Activated B cell treated with CpG ODN at 0.5 μM for 24 hours (primary cell): ENCODE measurements around the gene NRK. TPM values are rescaled to one million over a fixed set of nuclear protein-coding genes. Genes with fewer than 3 reads are reported as not detected.

Source experiments
- ATAC-seq: fragments of 200-7000 bp; cut with Tn5 transposase; one replicate; pipeline ENCODE4 v1.10.0; 2021; ENCODE audit warnings: low read depth, mild to moderate bottlenecking, moderate library complexity
- CTCF ChIA-PET: fragments of 350-600 bp; sonication (Branson Sonifier 250); formaldehyde crosslinking; loops from one replicate; lab custom pipeline; 2021; ENCODE audit warnings: antibody characterized with exemption; lab: Charles Lee
- POLR2A ChIA-PET: fragments of 350-600 bp; sonication (Branson Sonifier 250); formaldehyde crosslinking; loops from one replicate; lab custom pipeline; 2021; ENCODE audit warnings: antibody characterized with exemption; lab: Charles Lee
- DNase-seq: peaks from one replicate; pipeline ENCODE4 v3.0.0; 2022
- H3K27ac Mint-ChIP-seq: one replicate; pipeline ENCODE4 v1.8.0; 2020; ENCODE audit warnings: mixed read lengths
- H3K27me3 Mint-ChIP-seq: one replicate; pipeline ENCODE4 v1.8.0; 2021; ENCODE audit warnings: mixed read lengths
- H3K36me3 Mint-ChIP-seq: one replicate; pipeline ENCODE4 v1.8.0; 2021; ENCODE audit warnings: low read depth, mixed read lengths
- H3K4me1 Mint-ChIP-seq: one replicate; pipeline ENCODE4 v1.8.0; 2021; ENCODE audit warnings: mixed read lengths
- H3K4me3 Mint-ChIP-seq: one replicate; pipeline ENCODE4 v1.8.0; 2020; ENCODE audit warnings: mild to moderate bottlenecking, mixed read lengths
- H3K9me3 Mint-ChIP-seq: one replicate; pipeline ENCODE4 v1.8.0; 2020; ENCODE audit warnings: mixed read lengths
- intact Hi-C: fragments of 100-400 bp; cut with micrococcal nuclease; formaldehyde crosslinking; loops from one replicate; pipeline ENCODE4 v1.15.1; 2024
- total RNA-seq: library from RNA; stranded (reverse); gene quantifications from 2 replicates; pipeline ENCODE4 v1.2.3, GENCODE V29; 2022
- TF ChIP-seq, protein P1 (sequence below): fragments of 200-600 bp; IDR thresholded peaks from one replicate; pipeline ENCODE4 v1.8.0; 2022; ENCODE audit warnings: antibody characterized with exemption, mild to moderate bottlenecking

The NRK gene
- total RNA-seq, 1 donor from 2014 or later, result not detected

- intact Hi-C loops, result no loop called here
- DNase-seq, result no peak
- Mint-ChIP-seq H3K4me1 (no peaks in the 10 kb centered on the region), H3K9me3 (no peaks in the 10 kb centered on the region), H3K36me3 (no peaks in the 10 kb centered on the region), H3K27ac (no peak overlapping the region), H3K27me3 (no peaks in the 10 kb centered on the region), H3K4me3 (no peak overlapping the region)
- TF ChIP-seq, protein P1, sequence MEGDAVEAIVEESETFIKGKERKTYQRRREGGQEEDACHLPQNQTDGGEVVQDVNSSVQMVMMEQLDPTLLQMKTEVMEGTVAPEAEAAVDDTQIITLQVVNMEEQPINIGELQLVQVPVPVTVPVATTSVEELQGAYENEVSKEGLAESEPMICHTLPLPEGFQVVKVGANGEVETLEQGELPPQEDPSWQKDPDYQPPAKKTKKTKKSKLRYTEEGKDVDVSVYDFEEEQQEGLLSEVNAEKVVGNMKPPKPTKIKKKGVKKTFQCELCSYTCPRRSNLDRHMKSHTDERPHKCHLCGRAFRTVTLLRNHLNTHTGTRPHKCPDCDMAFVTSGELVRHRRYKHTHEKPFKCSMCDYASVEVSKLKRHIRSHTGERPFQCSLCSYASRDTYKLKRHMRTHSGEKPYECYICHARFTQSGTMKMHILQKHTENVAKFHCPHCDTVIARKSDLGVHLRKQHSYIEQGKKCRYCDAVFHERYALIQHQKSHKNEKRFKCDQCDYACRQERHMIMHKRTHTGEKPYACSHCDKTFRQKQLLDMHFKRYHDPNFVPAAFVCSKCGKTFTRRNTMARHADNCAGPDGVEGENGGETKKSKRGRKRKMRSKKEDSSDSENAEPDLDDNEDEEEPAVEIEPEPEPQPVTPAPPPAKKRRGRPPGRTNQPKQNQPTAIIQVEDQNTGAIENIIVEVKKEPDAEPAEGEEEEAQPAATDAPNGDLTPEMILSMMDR, result no peak
- ATAC-seq, result no peak
- POLR2A ChIA-PET, result no interaction called here
- CTCF ChIA-PET, result no interaction called here
Observed at GRCh38 chrX:105882581-105883275, 60.4 kb downstream of the NRK start.

DNA sequence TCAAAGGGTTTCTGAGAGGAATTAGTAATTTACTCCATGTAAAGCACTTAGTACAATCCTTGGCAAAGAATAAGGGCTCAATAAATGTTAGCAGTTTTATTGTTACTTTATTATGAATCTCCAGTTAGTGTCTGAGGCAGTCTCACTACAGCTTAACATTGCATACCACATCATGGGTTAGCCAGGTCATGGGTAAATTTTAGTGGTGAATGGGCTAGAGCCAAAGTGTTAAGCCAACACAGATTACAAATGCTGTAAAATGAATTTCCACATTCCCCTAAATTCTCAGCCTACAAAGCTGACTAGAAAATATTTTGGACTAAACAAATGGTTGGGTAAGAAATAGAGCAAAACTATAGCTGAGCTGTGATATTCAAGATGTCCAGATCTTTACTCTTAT lies 72.4 kb downstream of the NRK start:
- DNase-seq, result no peak
- Mint-ChIP-seq H3K27me3 (no peaks in the 10 kb centered on the region), H3K4me3 (no peak overlapping the region), H3K27ac (no peak overlapping the region), H3K4me1 (no peaks in the 10 kb centered on the region), H3K9me3 (no peaks in the 10 kb centered on the region), H3K36me3 (no peaks in the 10 kb centered on the region)
- ATAC-seq, result no peak
- ChIA-PET CTCF (no interaction called here), POLR2A (no interaction called here)
- TF ChIP-seq, protein P1, result no peak
- intact Hi-C loops, result no loop called here

- no peaks in the 10 kb centered on the region for H3K27me3 Mint-ChIP-seq
- TF ChIP-seq, protein P1, result no peak
- ChIA-PET CTCF (no interaction called here), POLR2A (no interaction called here)
- ATAC-seq, result no peak
- no peaks in the 10 kb centered on the region for H3K36me3 Mint-ChIP-seq
- intact Hi-C loops, result no loop called here
- no peaks in the 10 kb centered on the region for H3K9me3 Mint-ChIP-seq
- H3K4me1 Mint-ChIP-seq, result no peaks in the 10 kb centered on the region
- no peak overlapping the region for H3K4me3 Mint-ChIP-seq
- DNase-seq, result no peak
- no peak overlapping the region for H3K27ac Mint-ChIP-seq
Observed at GRCh38 chrX:105909576-105909975, 87.2 kb downstream of the NRK start.

DNA sequence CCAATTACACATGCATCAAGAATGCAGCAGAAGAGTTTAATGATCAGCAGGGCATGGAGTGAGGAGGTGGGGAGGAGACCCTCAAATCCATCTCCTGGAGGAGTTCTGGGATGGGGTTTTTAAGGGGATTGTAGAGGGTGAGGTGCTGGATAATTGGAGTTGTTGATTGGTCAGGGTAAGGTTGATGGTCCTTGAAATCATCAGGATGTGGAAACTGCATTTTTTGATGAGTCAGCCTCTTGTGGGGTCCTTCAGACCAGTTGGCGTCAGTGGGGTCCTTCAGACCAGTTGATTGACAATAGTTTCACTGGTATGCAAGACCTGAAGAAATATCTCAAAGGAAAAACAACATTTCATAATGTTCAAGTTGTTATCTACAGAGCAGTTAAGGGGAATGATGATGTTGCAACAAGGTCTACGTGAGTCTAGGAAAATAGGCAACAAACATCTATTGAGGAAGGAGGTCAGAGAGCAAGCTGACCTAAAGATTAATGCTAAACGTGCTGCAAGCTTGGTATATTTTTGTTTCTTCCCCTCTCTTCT lies 88.3 kb downstream of the NRK start:
- Mint-ChIP-seq H3K27me3 (no peaks in the 10 kb centered on the region), H3K4me1 (no peaks in the 10 kb centered on the region), H3K27ac (no peak overlapping the region), H3K9me3 (no peaks in the 10 kb centered on the region), H3K4me3 (no peak overlapping the region), H3K36me3 (no peaks in the 10 kb centered on the region)
- TF ChIP-seq, protein P1, result no peak
- CTCF ChIA-PET, result no interaction called here
- DNase-seq (no peak), ATAC-seq (no peak)
- POLR2A ChIA-PET, result no interaction called here
- intact Hi-C loops, result no loop called here

DNA sequence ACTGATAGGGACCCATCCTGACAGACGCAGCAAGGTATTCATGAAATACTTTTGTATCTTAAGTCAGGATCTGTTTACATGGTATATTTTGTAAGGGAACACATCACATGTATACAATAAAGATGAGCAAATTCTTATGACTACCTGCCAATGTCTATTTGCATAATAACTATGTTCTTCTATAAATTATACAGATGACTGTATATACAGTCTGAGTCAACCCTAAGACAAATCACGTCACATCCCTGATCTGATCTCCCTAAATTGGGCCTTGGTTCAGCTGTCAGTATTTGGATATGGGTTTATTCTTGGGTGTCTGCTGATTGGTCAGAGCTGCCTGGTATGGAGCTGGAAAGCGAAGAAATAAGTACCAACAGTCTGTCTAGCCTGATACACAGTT lies 122.9 kb downstream of the NRK start:
- ATAC-seq (no peak), DNase-seq (no peak)
- ChIA-PET POLR2A (no interaction called here), CTCF (no interaction called here)
- intact Hi-C loops, result no loop called here
- Mint-ChIP-seq H3K36me3 (no peaks in the 10 kb centered on the region), H3K4me3 (no peak overlapping the region), H3K4me1 (no peaks in the 10 kb centered on the region), H3K27me3 (no peaks in the 10 kb centered on the region), H3K27ac (no peak overlapping the region), H3K9me3 (no peaks in the 10 kb centered on the region)
- TF ChIP-seq, protein P1, result no peak
